SH-SY5Y (cell line): Measurements from ENCODE around the gene ZC3H6.

Experiments used
- GATA2 ChIP-seq: IDR thresholded peaks from 2 replicates; pipeline ENCODE4 v1.6.1; 2011; ENCODE audit warnings: mild to moderate bottlenecking, low read depth, low read length
- GATA3 ChIP-seq: IDR thresholded peaks from 2 replicates; pipeline ENCODE4 v1.6.1; 2011; ENCODE audit warnings: low read depth, mild to moderate bottlenecking, low read length, moderate library complexity

DNA sequence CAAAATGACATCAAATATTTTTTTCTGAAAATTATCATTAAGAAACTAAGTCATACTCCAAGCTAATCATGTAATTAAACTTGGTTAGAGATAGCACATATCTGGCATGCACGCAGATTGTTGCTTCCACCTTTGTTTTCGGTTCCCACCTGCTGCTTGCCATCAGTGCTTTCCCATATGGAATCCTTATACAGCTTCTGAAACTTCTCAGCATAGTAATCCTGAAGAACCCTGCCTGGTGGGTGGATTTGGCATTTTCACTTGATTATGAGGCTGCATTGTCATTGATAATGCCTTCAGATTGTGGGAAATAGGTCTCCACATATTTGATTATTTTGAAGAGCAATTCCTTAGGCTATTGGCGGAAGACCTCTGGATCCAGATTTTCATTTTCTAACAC lies 47.5 kb downstream of the ZC3H6 start:
- TF ChIP-seq GATA3 (no peak), GATA2 (no peak)
